Keratinocyte (primary cell): ENCODE results near the gene SELENOV.
A peak's percentile ranks its signal among the peaks of the same experiment; 100 is the strongest.

ENCODE experiments used
- EZH2 ChIP-seq: IDR thresholded peaks from one replicate; pipeline ENCODE4 v1.6.1; 2012; ENCODE audit warnings: inconsistent platforms, mild to moderate bottlenecking, low read length, moderate library complexity
- TF ChIP-seq, protein P1 (sequence below), 3 experiments: IDR thresholded peaks in 1 of 3; conservative IDR thresholded peaks in 1 of 3; optimal IDR thresholded peaks in 1 of 3; 2 replicates in 2 of 3; 3 replicates in 1 of 3; pipeline versions ENCODE3 to v1.5.1; 2011; ENCODE audit warnings: low read length in 3 of 3, mild to moderate bottlenecking in 3 of 3, moderate library complexity in 2 of 3, control low read depth in 1 of 3, inconsistent platforms in 1 of 3; ENCODE audit not compliant: insufficient read depth in 2 of 3; ENCODE audit errors: extremely low read depth in 1 of 3

DNA sequence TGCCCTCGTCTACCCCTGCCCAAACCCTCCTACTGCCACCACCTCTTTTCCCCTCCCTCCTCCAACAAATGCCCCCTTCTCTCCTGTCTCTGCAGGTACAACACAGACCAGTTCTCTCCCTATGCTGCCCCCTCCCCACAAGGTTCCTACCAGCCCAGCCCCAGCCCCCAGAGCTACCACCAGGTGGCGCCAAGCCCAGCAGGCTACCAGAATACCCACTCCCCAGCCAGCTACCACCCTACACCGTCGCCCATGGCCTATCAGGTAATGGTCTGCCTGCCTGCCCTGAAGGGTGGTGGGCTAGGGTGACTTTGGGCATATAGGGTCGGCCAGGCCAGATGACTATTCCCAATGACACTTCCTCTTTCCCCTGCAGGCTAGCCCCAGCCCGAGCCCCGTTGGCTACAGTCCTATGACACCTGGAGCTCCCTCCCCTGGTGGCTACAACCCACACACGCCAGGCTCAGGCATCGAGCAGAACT is 40.8 kb upstream of the SELENOV start:
- no peak for TF ChIP-seq EZH2
- TF ChIP-seq, protein P1, sequence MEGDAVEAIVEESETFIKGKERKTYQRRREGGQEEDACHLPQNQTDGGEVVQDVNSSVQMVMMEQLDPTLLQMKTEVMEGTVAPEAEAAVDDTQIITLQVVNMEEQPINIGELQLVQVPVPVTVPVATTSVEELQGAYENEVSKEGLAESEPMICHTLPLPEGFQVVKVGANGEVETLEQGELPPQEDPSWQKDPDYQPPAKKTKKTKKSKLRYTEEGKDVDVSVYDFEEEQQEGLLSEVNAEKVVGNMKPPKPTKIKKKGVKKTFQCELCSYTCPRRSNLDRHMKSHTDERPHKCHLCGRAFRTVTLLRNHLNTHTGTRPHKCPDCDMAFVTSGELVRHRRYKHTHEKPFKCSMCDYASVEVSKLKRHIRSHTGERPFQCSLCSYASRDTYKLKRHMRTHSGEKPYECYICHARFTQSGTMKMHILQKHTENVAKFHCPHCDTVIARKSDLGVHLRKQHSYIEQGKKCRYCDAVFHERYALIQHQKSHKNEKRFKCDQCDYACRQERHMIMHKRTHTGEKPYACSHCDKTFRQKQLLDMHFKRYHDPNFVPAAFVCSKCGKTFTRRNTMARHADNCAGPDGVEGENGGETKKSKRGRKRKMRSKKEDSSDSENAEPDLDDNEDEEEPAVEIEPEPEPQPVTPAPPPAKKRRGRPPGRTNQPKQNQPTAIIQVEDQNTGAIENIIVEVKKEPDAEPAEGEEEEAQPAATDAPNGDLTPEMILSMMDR (optimal IDR thresholded peaks at IDR 0.05 in 1 of 3, IDR thresholded peaks at IDR 0.05 in 1 of 3, conservative IDR thresholded peaks at IDR 0.05 in 1 of 3; ENCODE audit: extremely low read depth in 1 of 3, insufficient read depth in 2 of 3, low read length in 3 of 3), result peak; percentile 57 to 88 (median 86)
